Nephron progenitor cell (in vitro differentiated cells): ENCODE results near the gene PRDM16.

Experiments used
- DNase-seq: peaks from one replicate; pipeline ENCODE4 v3.0.0; 2021
- H3K27ac Mint-ChIP-seq: 2 replicates; pipeline ENCODE4 v1.8.0; 2021; ENCODE audit warnings: mild to moderate bottlenecking, moderate library complexity, mixed read lengths
- H3K27me3 Mint-ChIP-seq: 2 replicates; pipeline ENCODE4 v1.8.0; 2021; ENCODE audit warnings: mild to moderate bottlenecking, low read depth, mixed read lengths; ENCODE audit not compliant: poor library complexity
- H3K36me3 Mint-ChIP-seq: 2 replicates; pipeline ENCODE4 v1.8.0; 2021; ENCODE audit warnings: low read depth, mixed read lengths
- H3K4me1 Mint-ChIP-seq: 2 replicates; pipeline ENCODE4 v1.8.0; 2021; ENCODE audit warnings: mixed read lengths
- H3K4me3 Mint-ChIP-seq: 2 replicates; pipeline ENCODE4 v1.8.0; 2021; ENCODE audit warnings: mild to moderate bottlenecking, moderate library complexity, mixed read lengths
- H3K9me3 Mint-ChIP-seq: 2 replicates; pipeline ENCODE4 v1.8.0; 2021; ENCODE audit warnings: mild to moderate bottlenecking, moderate library complexity, mixed read lengths
- TF ChIP-seq, protein P1 (sequence below): fragments of 200-600 bp; sonication (generic); IDR thresholded peaks from 2 replicates; pipeline ENCODE4 v1.5.0; 2021; ENCODE audit warnings: antibody characterized with exemption

PRDM16 gene

DNA sequence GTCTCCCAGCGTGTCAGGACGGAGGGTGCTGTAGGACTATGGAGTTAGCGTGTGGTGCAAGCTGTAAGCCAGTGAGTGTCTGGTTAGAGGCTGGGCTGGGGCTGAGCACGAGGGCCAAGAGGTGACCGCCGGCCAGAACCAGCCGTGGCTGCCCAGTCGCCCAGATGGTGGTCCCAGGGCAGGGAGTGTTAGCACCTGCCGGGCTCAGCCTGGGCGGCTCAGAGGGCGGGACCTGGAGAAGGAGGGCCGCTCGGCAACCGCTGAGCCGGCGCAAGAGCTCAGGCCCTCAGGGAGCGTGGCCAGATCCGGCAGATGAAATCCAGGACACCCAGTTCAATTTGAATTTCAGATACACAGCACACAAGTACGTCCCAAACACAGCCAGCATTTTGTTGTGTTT, 87.9 kb downstream of the PRDM16 start:
- no peak overlapping the region for H3K4me3 Mint-ChIP-seq
- no peaks in the 10 kb centered on the region for H3K9me3 Mint-ChIP-seq
- H3K36me3 Mint-ChIP-seq = no peaks in the 10 kb centered on the region
- H3K27ac Mint-ChIP-seq = no peak overlapping the region
- no peak for DNase-seq
- TF ChIP-seq, protein P1, sequence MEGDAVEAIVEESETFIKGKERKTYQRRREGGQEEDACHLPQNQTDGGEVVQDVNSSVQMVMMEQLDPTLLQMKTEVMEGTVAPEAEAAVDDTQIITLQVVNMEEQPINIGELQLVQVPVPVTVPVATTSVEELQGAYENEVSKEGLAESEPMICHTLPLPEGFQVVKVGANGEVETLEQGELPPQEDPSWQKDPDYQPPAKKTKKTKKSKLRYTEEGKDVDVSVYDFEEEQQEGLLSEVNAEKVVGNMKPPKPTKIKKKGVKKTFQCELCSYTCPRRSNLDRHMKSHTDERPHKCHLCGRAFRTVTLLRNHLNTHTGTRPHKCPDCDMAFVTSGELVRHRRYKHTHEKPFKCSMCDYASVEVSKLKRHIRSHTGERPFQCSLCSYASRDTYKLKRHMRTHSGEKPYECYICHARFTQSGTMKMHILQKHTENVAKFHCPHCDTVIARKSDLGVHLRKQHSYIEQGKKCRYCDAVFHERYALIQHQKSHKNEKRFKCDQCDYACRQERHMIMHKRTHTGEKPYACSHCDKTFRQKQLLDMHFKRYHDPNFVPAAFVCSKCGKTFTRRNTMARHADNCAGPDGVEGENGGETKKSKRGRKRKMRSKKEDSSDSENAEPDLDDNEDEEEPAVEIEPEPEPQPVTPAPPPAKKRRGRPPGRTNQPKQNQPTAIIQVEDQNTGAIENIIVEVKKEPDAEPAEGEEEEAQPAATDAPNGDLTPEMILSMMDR = no peak
- peaks cover 24% of the 10 kb centered on the region for H3K4me1 Mint-ChIP-seq
- H3K27me3 Mint-ChIP-seq = peaks cover 39% of the 10 kb centered on the region

DNA sequence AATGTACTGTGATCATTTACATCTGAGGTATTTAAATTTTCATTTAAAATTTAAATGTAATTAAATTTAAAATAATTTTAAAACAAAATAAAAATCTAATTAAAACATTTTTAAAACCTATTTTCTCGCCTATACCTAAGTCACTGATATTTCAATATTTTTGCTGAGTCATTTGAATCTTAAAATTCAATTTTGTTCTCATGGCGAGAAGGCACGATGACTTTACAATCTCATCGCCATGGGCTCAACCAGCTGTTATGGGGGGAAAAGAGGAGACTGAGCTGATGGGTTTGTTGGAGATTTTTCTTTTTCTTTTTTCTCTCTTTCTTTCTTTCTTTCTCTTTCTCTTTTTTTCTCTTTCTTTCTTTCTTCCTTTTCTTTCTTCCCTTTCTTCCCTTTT, 89.3 kb downstream of the PRDM16 start:
- no peaks in the 10 kb centered on the region for H3K36me3 Mint-ChIP-seq
- H3K27me3 Mint-ChIP-seq = peaks cover 40% of the 10 kb centered on the region
- H3K9me3 Mint-ChIP-seq = no peaks in the 10 kb centered on the region
- TF ChIP-seq, protein P1 = no peak
- H3K4me3 Mint-ChIP-seq = no peak overlapping the region
- no peak for DNase-seq
- H3K27ac Mint-ChIP-seq = no peak overlapping the region
- peaks cover 32% of the 10 kb centered on the region for H3K4me1 Mint-ChIP-seq

DNA sequence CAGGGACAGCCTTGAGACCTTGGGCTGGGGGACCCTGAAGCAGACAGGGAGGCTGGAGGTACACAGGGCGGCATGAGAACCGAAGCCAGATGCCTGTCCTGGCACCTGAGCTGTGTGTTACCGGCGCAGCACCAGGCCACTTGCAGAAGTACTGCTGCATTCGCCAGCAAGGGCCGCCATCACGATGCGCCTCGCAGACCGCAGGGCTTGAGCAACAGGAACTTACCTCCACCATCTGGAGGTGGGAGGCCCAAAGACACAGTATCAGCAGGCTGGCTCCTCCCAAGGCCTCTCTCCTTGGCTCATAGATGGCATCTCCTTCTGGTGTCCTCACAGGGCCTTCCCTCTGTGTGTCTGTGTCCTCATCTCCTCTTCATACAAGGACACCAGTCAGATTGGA, 90.1 kb downstream of the PRDM16 start:
- DNase-seq = no peak
- Mint-ChIP-seq H3K4me1 (peaks cover 39% of the 10 kb centered on the region), H3K27ac (no peak overlapping the region), H3K27me3 (peaks cover 47% of the 10 kb centered on the region), H3K36me3 (no peaks in the 10 kb centered on the region), H3K4me3 (no peak overlapping the region), H3K9me3 (no peaks in the 10 kb centered on the region)
- TF ChIP-seq, protein P1 = no peak

DNA sequence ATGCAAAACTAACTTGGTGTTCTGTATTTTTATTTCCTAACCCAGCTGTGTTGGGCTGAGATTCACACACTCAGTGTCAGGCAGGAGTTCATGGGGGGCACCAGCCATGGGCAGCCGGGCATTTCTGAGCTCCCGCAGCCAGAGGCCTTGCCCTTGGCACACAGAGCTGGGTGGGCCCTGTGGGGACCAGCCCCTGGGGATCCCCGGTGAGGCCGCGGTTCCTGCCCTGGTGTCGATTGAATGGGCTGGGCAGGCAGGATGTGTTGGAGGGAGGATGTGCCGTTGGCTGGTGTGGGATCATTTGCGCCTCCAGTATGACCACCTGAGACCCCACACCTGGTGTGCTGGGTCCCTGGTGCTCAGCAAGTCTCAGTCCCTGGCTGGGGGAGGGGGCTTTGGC, 91.0 kb downstream of the PRDM16 start:
- no peak overlapping the region for H3K4me3 Mint-ChIP-seq
- no peaks in the 10 kb centered on the region for H3K36me3 Mint-ChIP-seq
- peaks cover 42% of the 10 kb centered on the region for H3K27me3 Mint-ChIP-seq
- TF ChIP-seq, protein P1 = no peak
- peaks cover 44% of the 10 kb centered on the region for H3K4me1 Mint-ChIP-seq
- no peaks in the 10 kb centered on the region for H3K9me3 Mint-ChIP-seq
- no peak for DNase-seq
- no peak overlapping the region for H3K27ac Mint-ChIP-seq

DNA sequence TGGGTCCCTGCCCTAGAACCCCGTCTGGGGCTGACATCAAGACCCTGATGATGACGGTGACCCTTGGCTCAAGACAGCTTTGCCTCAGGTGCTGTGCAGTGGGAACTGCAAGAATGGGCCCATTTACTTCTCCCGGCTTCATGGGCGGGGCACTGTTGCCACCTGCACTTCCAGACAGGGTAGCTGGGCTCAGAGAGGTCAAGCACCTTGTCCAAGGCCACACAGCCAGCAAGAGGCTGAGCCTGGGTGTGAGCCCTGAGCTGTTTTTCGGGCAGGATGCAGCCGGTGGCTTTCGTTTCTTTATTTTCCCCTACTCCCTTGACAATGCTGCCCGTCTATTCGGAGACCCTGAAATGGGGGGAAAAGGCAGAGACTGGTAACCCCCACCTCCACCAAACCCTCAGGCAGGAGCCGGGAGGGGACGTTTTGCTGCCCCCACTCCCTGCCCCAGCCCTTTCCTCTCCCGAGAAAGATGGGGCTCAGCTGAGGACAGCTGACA, 91.7 kb downstream of the PRDM16 start:
- Mint-ChIP-seq H3K4me1 (peaks cover 42% of the 10 kb centered on the region), H3K9me3 (no peaks in the 10 kb centered on the region), H3K4me3 (no peak overlapping the region), H3K36me3 (no peaks in the 10 kb centered on the region), H3K27ac (no peak overlapping the region), H3K27me3 (peaks cover 35% of the 10 kb centered on the region)
- no peak for DNase-seq
- TF ChIP-seq, protein P1 = no peak

DNA sequence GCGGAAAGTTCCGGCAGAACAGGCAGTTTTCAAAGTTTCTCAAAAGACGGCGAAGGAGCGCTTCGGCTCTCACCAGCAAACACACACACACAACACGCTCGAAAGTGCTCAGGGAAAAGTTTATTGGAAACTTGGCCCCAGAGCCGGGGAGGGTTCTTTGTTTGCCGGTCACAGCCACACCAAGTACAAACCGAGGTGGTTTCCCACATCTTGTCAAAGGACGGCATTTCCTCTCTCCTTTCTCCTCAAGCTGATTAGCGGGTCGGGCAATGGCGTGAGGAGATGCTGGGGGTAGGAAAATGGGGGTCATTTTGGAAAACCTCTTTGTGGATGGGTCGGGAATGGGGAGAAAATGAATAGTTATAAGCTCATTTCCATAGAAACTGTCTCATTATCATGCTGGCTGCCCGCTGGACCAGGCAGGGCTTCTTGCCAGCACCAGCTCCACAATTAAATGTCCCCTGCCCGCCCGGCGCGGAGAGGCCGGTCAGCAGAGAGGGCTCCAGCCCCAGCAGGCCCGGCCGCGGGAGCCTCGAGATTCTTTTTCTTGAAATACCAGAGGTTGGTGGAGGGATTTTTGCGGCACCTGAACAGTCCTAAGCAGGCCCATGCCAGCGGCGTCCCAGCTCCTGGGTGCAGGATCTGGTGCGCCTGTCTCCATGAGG, 92.3 kb downstream of the PRDM16 start:
- Mint-ChIP-seq H3K27me3 (peaks cover 29% of the 10 kb centered on the region), H3K9me3 (no peaks in the 10 kb centered on the region), H3K27ac (no peak overlapping the region), H3K4me3 (no peak overlapping the region), H3K36me3 (no peaks in the 10 kb centered on the region), H3K4me1 (peaks cover 36% of the 10 kb centered on the region)
- no peak for DNase-seq
- TF ChIP-seq, protein P1 = no peak
